Cardiac fibroblast (primary cell): ENCODE measurements around the gene BCLAF3.

Experiments used
- DNase-seq, 2 donors: peaks; one replicate each; pipeline versions ENCODE4 v3.0.0 to v3.0.0-alpha.2; 2010; ENCODE audit warnings: low read depth in 2 of 2
- H3K4me3 ChIP-seq, 2 donors: replicated peaks in 1 of 2; 1 replicate in 1 of 2; 2 replicates in 1 of 2; pipeline ENCODE4 v1.5.1; 2011; ENCODE audit warnings: low read depth in 2 of 2, low read length in 2 of 2, mild to moderate bottlenecking in 2 of 2, moderate library complexity in 1 of 2
- TF ChIP-seq, protein P1 (sequence below): IDR thresholded peaks from one replicate; pipeline ENCODE4 v1.5.1; 2011; ENCODE audit warnings: low read depth, mild to moderate bottlenecking, low read length, inconsistent platforms

The BCLAF3 gene

DNA sequence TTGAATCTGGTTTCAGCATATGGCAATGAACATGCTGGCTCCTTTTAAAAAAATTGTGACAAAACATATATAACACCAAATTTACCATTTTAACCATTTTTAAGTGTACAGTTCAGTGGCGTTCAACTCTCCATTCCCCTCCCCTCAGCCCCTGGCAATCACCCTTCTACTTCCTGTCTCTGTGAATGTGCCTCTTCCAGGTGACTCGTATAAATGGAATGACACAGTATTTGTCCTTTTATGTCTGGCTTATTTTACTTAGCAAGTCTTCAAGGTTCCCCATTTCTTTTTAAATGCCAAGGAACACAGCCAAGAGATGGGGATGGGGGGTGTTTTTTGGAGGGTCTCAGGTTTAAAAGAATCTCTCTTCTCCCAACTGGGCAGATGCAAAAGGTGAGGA lies 35.4 kb upstream of the BCLAF3 start:
- peak; percentile 15 to 22 for DNase-seq
- TF ChIP-seq, protein P1, sequence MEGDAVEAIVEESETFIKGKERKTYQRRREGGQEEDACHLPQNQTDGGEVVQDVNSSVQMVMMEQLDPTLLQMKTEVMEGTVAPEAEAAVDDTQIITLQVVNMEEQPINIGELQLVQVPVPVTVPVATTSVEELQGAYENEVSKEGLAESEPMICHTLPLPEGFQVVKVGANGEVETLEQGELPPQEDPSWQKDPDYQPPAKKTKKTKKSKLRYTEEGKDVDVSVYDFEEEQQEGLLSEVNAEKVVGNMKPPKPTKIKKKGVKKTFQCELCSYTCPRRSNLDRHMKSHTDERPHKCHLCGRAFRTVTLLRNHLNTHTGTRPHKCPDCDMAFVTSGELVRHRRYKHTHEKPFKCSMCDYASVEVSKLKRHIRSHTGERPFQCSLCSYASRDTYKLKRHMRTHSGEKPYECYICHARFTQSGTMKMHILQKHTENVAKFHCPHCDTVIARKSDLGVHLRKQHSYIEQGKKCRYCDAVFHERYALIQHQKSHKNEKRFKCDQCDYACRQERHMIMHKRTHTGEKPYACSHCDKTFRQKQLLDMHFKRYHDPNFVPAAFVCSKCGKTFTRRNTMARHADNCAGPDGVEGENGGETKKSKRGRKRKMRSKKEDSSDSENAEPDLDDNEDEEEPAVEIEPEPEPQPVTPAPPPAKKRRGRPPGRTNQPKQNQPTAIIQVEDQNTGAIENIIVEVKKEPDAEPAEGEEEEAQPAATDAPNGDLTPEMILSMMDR, result no peak
- no peak overlapping the region for H3K4me3 ChIP-seq

DNA sequence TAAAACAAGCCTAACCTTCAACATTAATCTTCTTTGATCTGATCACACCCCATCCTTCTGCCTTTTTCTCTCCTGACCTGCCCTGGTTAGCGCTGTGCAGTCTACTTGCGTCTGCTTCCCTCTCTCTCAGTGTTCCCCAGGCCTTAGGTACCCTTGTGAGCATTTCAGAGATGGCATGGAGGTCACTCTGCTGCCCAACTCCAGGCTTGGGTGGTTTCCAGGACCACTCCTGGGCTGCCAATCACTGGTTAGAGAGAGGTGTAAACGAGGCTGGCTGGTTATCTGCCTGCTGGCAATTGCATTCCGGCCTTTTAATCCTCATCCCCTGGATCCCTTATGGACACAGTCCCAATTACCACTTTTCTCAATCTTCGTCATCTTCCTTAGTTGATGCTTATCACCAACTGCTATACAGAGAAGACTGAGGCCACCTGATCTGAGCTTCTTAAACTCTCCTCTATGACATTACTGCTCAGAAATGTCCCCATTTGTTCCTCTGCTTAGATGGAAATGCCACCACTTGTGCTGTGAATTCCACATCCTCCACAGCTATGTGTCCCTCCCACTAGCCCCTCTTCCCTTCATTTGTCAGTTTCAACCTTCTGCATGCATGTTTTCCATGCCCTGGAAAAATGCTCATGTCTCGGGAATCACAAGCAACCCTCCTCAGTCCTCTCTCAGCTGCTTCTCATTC lies 29.0 kb upstream of the BCLAF3 start:
- TF ChIP-seq, protein P1, result no peak
- H3K4me3 ChIP-seq, result no peak overlapping the region
- no peak for DNase-seq

DNA sequence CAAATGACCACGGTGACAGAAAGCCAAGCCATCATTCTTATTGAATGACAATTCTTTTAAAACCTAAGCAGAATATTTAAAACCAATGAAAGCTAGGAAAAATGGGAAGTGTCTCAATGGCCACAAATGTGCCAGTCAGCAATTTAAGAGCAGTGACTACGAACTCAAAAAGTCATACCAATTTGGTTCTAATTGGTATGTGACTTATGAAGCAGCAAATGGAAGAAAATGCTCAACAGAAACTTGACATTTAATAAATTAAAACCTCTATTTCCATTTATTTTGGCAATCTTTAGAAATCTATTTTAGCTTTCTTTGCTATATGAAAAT lies 25.7 kb upstream of the BCLAF3 start:
- no peak for DNase-seq
- H3K4me3 ChIP-seq, result no peak overlapping the region
- TF ChIP-seq, protein P1, result no peak

DNA sequence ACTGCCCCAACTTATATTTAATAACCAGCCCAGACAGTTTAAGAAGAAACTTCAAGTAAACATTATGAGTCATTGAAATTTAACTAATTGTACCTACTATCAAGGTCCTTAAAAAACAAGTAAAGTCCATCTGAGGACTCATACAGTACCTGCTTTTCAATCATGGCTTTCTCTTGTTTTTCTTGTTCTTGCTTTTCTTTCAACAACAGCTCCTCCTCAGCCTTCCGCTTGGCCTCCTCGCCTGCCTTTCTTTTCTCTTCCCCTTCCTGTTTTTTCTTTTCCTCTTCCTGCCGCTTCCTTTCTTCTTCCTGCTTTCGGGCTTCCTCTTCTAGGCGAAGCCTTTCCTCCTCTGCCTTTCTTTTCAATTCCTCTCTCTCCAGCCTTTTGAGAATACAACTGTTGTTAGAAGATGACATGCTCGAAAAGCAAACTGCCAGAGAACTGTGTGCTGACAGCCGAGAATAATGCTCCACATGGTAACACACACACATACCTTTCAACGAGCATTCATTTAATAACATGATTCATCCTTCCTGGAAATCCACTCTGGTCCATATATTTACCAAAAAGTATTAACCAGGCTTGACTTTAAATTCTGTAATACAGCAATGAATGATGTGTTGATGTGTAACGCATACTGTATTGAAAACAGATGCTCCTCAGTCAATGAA lies 25.2 kb upstream of the BCLAF3 start:
- peak in 1 of 2 donors; percentile 1 for DNase-seq
- TF ChIP-seq, protein P1, result no peak
- no peak overlapping the region for H3K4me3 ChIP-seq

DNA sequence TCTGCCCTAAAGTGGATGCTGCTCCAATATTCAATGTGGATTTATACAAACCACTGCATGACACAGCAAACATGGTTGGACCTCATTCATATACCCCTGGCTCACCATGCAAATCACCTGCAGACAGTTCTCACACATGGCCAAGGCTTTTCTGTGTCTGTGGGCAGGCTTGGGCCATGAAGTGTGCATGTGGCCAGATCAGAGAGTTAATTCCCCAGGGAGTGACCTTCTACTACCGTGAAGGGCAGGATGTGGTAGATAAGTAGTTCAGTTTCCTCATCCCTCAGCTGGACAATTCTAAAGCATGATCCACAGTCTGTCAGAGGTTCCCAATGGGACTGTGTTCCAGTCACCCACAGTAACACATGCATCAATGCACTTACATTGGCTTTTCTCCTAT lies 24.6 kb upstream of the BCLAF3 start:
- H3K4me3 ChIP-seq, result no peak overlapping the region
- TF ChIP-seq, protein P1, result no peak
- no peak for DNase-seq

DNA sequence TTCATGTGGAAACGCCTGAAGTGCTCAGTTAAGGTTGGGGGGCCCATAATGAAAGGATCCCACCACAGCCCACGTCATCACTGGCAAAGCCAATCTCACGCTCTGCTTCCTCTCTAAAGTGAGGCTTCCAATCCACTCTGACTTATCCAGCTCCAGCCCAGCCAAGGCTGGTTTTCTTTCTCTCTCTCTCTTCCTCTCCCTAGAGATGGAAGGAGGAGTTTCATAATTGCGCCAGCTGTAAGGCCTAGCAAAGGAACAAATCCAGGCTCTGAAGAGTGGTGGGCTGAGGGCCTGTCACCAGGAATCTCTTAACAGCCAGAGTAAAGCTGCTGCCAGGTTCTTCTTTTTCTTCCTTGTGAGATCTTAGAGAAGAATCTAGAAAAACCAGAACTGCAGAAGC lies 20.7 kb upstream of the BCLAF3 start:
- H3K4me3 ChIP-seq, result no peak overlapping the region
- TF ChIP-seq, protein P1, result no peak
- DNase-seq, result peak in 1 of 2 donors; percentile 29
